ENCODE measurements around the gene NELL2. TPM values are rescaled to one million over a fixed set of nuclear protein-coding genes. Genes with fewer than 3 reads are reported as not detected.

Gene NELL2
- total and polyA plus RNA-seq, 4 donors, result 1.1 to 3.8 (median 1.2) TPM; not detected in 1

- ATAC-seq (ENCODE audit: low FRiP score), result no peak
- Histone ChIP-seq H3K27ac (ENCODE audit: low read depth in 1 of 2, low read length in 2 of 2) (no peak overlapping the region), H3K36me3 (ENCODE audit: control insufficient read depth in 1 of 2, insufficient read depth in 2 of 2, low read length in 1 of 2) (no peaks in the 10 kb centered on the region), H3K27me3 (ENCODE audit: control insufficient read depth in 1 of 2, insufficient read depth in 2 of 2, low read length in 1 of 2) (no peaks in the 10 kb centered on the region), H3K9me3 (ENCODE audit: control insufficient read depth, low read length) (no peaks in the 10 kb centered on the region), H3K4me3 (ENCODE audit: low read length in 2 of 2) (no peak overlapping the region), H3K4me1 (ENCODE audit: control insufficient read depth in 1 of 2, insufficient read depth in 2 of 2, low read length in 2 of 2) (peaks cover 0 to 2% of the 10 kb centered on the region in 2 donors)
- WGBS, 2 donors, result 97 to 98% methylated on average over 2 of the region's 2 CpGs
- intact Hi-C loops (cut with DNase I), result no loop called here
- DNase-seq, result no peak
These were observed 352.3 kb downstream of the NELL2 start for GRCh38 chr12:44523828-44524227.

DNA sequence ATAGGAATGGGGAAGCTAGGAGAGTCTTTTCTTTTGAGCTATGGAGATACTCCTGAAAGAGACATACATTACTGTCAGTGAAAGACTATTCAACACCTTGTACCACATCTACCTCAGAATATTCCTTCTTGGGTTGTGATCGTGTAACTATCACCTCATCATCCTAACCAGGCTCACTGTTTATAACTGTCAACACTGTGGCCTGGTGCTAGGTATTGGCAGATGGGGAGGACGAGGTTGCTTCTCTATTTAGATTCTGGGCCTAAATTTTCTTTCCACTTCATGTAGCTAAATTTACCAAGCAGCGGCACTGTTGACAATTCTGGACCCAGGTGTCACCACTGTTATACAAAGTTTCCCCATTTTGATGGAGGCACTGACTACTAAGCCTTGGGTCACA lies 354.4 kb downstream of the NELL2 start:
- Histone ChIP-seq H3K9me3 (ENCODE audit: control insufficient read depth, low read length) (no peaks in the 10 kb centered on the region), H3K27me3 (ENCODE audit: control insufficient read depth in 1 of 2, insufficient read depth in 2 of 2, low read length in 1 of 2) (no peaks in the 10 kb centered on the region), H3K27ac (ENCODE audit: low read depth in 1 of 2, low read length in 2 of 2) (no peak overlapping the region), H3K36me3 (ENCODE audit: control insufficient read depth in 1 of 2, insufficient read depth in 2 of 2, low read length in 1 of 2) (no peaks in the 10 kb centered on the region), H3K4me3 (ENCODE audit: low read length in 2 of 2) (no peak overlapping the region), H3K4me1 (ENCODE audit: control insufficient read depth in 1 of 2, insufficient read depth in 2 of 2, low read length in 2 of 2) (peaks cover 0 to 2% of the 10 kb centered on the region in 2 donors)
- intact Hi-C loops (cut with DNase I), result no loop called here
- WGBS, 2 donors, result 57 to 64% methylated on average over 3 of the region's 3 CpGs
- DNase-seq (no peak), ATAC-seq (ENCODE audit: low FRiP score) (no peak)

GRCh38 chr12:44519931-44520330 lies 356.2 kb downstream of the NELL2 start:
- WGBS, 2 donors, result 94 to 97% methylated on average over 6 of the region's 6 CpGs
- Histone ChIP-seq H3K4me1 (ENCODE audit: control insufficient read depth in 1 of 2, insufficient read depth in 2 of 2, low read length in 2 of 2) (peaks cover 0 to 2% of the 10 kb centered on the region in 2 donors), H3K9me3 (ENCODE audit: control insufficient read depth, low read length) (no peaks in the 10 kb centered on the region), H3K4me3 (ENCODE audit: low read length in 2 of 2) (no peak overlapping the region), H3K36me3 (ENCODE audit: control insufficient read depth in 1 of 2, insufficient read depth in 2 of 2, low read length in 1 of 2) (no peaks in the 10 kb centered on the region), H3K27ac (ENCODE audit: low read depth in 1 of 2, low read length in 2 of 2) (no peak overlapping the region), H3K27me3 (ENCODE audit: control insufficient read depth in 1 of 2, insufficient read depth in 2 of 2, low read length in 1 of 2) (no peaks in the 10 kb centered on the region)
- intact Hi-C loops (cut with DNase I), result no loop called here
- no peak for ATAC-seq (ENCODE audit: low FRiP score)
- DNase-seq, result no peak

DNA sequence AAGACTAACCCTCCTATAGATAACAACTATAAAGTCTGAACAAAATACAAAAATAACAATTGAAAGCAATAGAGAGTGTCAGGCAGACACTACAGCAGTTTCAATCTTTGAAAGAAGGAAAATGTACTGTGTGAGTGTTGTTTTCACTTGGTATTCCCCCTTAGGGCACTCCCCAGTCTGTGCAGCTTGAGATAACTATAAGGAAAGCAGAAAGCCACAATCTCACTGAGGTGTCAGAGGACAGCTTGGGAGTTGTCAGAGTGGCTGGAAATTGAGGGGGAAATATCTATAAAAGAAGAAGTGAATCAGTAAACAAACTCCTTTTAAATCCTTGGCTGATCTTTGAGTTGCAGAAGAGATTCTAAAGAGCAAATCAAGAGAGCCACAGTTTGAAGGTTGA lies 364.8 kb downstream of the NELL2 start:
- Histone ChIP-seq H3K4me3 (ENCODE audit: low read length in 2 of 2) (no peak overlapping the region), H3K27me3 (ENCODE audit: control insufficient read depth in 1 of 2, insufficient read depth in 2 of 2, low read length in 1 of 2) (no peaks in the 10 kb centered on the region), H3K27ac (ENCODE audit: low read depth in 1 of 2, low read length in 2 of 2) (no peak overlapping the region), H3K36me3 (ENCODE audit: control insufficient read depth in 1 of 2, insufficient read depth in 2 of 2, low read length in 1 of 2) (no peaks in the 10 kb centered on the region), H3K4me1 (ENCODE audit: control insufficient read depth in 1 of 2, insufficient read depth in 2 of 2, low read length in 2 of 2) (no peaks in the 10 kb centered on the region), H3K9me3 (ENCODE audit: control insufficient read depth, low read length) (no peaks in the 10 kb centered on the region)
- no peak for ATAC-seq (ENCODE audit: low FRiP score)
- no peak for DNase-seq
- intact Hi-C loops (cut with DNase I), result no loop called here

- H3K4me1 ChIP-seq (ENCODE audit: control insufficient read depth in 1 of 2, insufficient read depth in 2 of 2, low read length in 2 of 2), result no peaks in the 10 kb centered on the region
- intact Hi-C loops (cut with DNase I), result no loop called here
- no peak overlapping the region for H3K27ac ChIP-seq (ENCODE audit: low read depth in 1 of 2, low read length in 2 of 2)
- no peak overlapping the region for H3K4me3 ChIP-seq (ENCODE audit: low read length in 2 of 2)
- 74 to 88% methylated on average over 2 of the region's 2 CpGs for WGBS, 2 donors
- H3K27me3 ChIP-seq (ENCODE audit: control insufficient read depth in 1 of 2, insufficient read depth in 2 of 2, low read length in 1 of 2), result no peaks in the 10 kb centered on the region
- H3K9me3 ChIP-seq (ENCODE audit: control insufficient read depth, low read length), result no peaks in the 10 kb centered on the region
- no peaks in the 10 kb centered on the region for H3K36me3 ChIP-seq (ENCODE audit: control insufficient read depth in 1 of 2, insufficient read depth in 2 of 2, low read length in 1 of 2)
- no peak for DNase-seq
- ATAC-seq (ENCODE audit: low FRiP score), result no peak
These were observed 365.6 kb downstream of the NELL2 start for GRCh38 chr12:44510510-44510909.

DNA sequence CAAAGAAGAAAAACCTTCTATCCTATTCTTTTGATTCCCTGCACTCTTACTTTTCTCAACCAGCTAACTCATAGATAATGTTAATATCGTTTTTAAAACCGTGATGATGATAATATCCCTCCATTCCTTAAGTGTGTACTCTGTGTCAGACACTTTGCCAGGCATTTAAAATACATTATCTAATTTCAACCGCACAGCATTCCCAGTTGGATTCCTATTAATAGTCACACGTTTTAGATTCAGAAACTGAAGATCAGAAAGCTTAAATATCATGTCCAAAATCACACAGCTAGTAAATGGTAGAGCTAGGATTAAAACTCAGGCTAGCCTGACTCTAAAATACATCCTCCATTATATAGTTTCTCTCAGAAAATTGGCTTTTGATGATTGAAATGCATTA lies 366.0 kb downstream of the NELL2 start:
- no peaks in the 10 kb centered on the region for H3K4me1 ChIP-seq (ENCODE audit: control insufficient read depth in 1 of 2, insufficient read depth in 2 of 2, low read length in 2 of 2)
- no peaks in the 10 kb centered on the region for H3K9me3 ChIP-seq (ENCODE audit: control insufficient read depth, low read length)
- no peaks in the 10 kb centered on the region for H3K36me3 ChIP-seq (ENCODE audit: control insufficient read depth in 1 of 2, insufficient read depth in 2 of 2, low read length in 1 of 2)
- intact Hi-C loops (cut with DNase I), result no loop called here
- WGBS, 2 donors, result 19 to 34% methylated on average over 4 of the region's 4 CpGs
- ATAC-seq (ENCODE audit: low FRiP score) (no peak), DNase-seq (no peak)
- no peak overlapping the region for H3K27ac ChIP-seq (ENCODE audit: low read depth in 1 of 2, low read length in 2 of 2)
- no peak overlapping the region for H3K4me3 ChIP-seq (ENCODE audit: low read length in 2 of 2)
- H3K27me3 ChIP-seq (ENCODE audit: control insufficient read depth in 1 of 2, insufficient read depth in 2 of 2, low read length in 1 of 2), result no peaks in the 10 kb centered on the region

DNA sequence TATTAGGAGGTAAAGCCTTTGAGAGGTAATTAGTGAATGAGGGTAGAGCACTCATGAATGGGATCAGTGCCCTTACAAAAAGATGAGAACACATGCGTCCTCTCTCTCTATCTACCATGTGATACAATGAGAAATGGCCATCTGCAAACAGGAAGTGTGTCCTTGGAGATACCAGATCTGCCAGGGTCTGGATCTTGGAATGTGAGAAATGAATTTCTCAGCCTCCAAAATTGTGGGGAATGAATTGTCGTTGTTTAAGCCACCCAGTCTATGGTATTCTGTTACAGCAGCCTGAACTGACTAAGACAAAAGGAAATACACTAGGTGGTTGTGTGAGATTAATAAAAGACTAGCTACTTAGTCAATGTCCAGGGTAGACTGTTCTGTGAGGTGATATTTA lies 366.6 kb downstream of the NELL2 start:
- ATAC-seq (ENCODE audit: low FRiP score), result no peak
- intact Hi-C loops (cut with DNase I), result no loop called here
- Histone ChIP-seq H3K4me1 (ENCODE audit: control insufficient read depth in 1 of 2, insufficient read depth in 2 of 2, low read length in 2 of 2) (no peaks in the 10 kb centered on the region), H3K27ac (ENCODE audit: low read depth in 1 of 2, low read length in 2 of 2) (no peak overlapping the region), H3K9me3 (ENCODE audit: control insufficient read depth, low read length) (peaks cover under 1% of the 10 kb centered on the region), H3K36me3 (ENCODE audit: control insufficient read depth in 1 of 2, insufficient read depth in 2 of 2, low read length in 1 of 2) (no peaks in the 10 kb centered on the region), H3K4me3 (ENCODE audit: low read length in 2 of 2) (no peak overlapping the region), H3K27me3 (ENCODE audit: control insufficient read depth in 1 of 2, insufficient read depth in 2 of 2, low read length in 1 of 2) (no peaks in the 10 kb centered on the region)
- WGBS, 2 donors, result 34 to 43% methylated on average over 2 of the region's 2 CpGs
- no peak for DNase-seq

- H3K9me3 ChIP-seq (ENCODE audit: control insufficient read depth, low read length), result peaks cover 1% of the 10 kb centered on the region
- H3K36me3 ChIP-seq (ENCODE audit: control insufficient read depth in 1 of 2, insufficient read depth in 2 of 2, low read length in 1 of 2), result no peaks in the 10 kb centered on the region
- H3K27me3 ChIP-seq (ENCODE audit: control insufficient read depth in 1 of 2, insufficient read depth in 2 of 2, low read length in 1 of 2), result no peaks in the 10 kb centered on the region
- no peak overlapping the region for H3K4me3 ChIP-seq (ENCODE audit: low read length in 2 of 2)
- no peak for DNase-seq
- no peak overlapping the region for H3K27ac ChIP-seq (ENCODE audit: low read depth in 1 of 2, low read length in 2 of 2)
- H3K4me1 ChIP-seq (ENCODE audit: control insufficient read depth in 1 of 2, insufficient read depth in 2 of 2, low read length in 2 of 2), result no peaks in the 10 kb centered on the region
- intact Hi-C loops (cut with DNase I), result no loop called here
- WGBS, 2 donors, result 56 to 69% methylated on average over 1 of the region's 1 CpG
- no peak for ATAC-seq (ENCODE audit: low FRiP score)
These were observed 368.7 kb downstream of the NELL2 start for GRCh38 chr12:44507461-44507860.

DNA sequence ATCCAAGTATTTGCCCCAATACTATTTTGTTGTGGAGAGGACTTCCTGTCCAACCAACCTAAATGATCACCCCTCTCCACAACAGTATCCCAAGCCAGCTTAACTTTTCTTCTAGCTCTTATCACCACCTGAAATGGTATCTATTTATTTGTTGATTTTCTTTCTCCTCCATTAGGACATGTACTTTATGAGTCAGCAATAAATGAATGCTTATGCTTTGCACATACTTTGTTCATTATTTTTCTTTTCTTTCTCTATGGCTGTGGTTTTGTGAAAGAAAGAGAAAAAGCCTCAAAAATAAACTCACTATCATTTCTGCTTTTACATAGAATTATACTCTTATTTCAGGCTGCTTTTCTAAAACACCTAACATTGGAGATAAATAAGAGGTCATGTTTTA lies 371.3 kb downstream of the NELL2 start:
- no peak overlapping the region for H3K4me3 ChIP-seq (ENCODE audit: low read length in 2 of 2)
- no peaks in the 10 kb centered on the region for H3K4me1 ChIP-seq (ENCODE audit: control insufficient read depth in 1 of 2, insufficient read depth in 2 of 2, low read length in 2 of 2)
- no peak for DNase-seq
- H3K9me3 ChIP-seq (ENCODE audit: control insufficient read depth, low read length), result peaks cover 1% of the 10 kb centered on the region
- no peaks in the 10 kb centered on the region for H3K27me3 ChIP-seq (ENCODE audit: control insufficient read depth in 1 of 2, insufficient read depth in 2 of 2, low read length in 1 of 2)
- H3K27ac ChIP-seq (ENCODE audit: low read depth in 1 of 2, low read length in 2 of 2), result no peak overlapping the region
- no peaks in the 10 kb centered on the region for H3K36me3 ChIP-seq (ENCODE audit: control insufficient read depth in 1 of 2, insufficient read depth in 2 of 2, low read length in 1 of 2)
- intact Hi-C loops (cut with DNase I), result no loop called here
- no peak for ATAC-seq (ENCODE audit: low FRiP score)
